ENCODE measurements around the gene FRMD7.
"Not testable (repeated sequence)": the region's sequence is repeated elsewhere in the genome, so short reads cannot be mapped to it uniquely, and the experiment has no call there.

FRMD7 gene

GRCh38 chrX:132092439-132093065 is 35.3 kb downstream of the FRMD7 start:
- peak; percentile 59 for DNase-seq

- DNase-seq, result no peak
Measured at GRCh38 chrX:132090403-132091159, 37.2 kb downstream of the FRMD7 start.

GRCh38 chrX:132088864-132089263 is 39.0 kb downstream of the FRMD7 start:
- DNase-seq, result no peak

GRCh38 chrX:132086672-132087071 is 41.1 kb downstream of the FRMD7 start:
- no peak for DNase-seq

GRCh38 chrX:132085786-132086185 is 42.0 kb downstream of the FRMD7 start:
- no peak for DNase-seq

- no peak for DNase-seq
Measured at GRCh38 chrX:132077912-132078311, 49.9 kb downstream of the FRMD7 start.

GRCh38 chrX:132077414-132077813 is 50.4 kb downstream of the FRMD7 start:
- no peak for DNase-seq

GRCh38 chrX:132071254-132071653 is 56.6 kb downstream of the FRMD7 start:
- no peak for DNase-seq

- no peak for DNase-seq
Measured at GRCh38 chrX:132068405-132068804, 59.4 kb downstream of the FRMD7 start.

- DNase-seq, result no peak
Measured at GRCh38 chrX:132063862-132064261, 64.0 kb downstream of the FRMD7 start.

- DNase-seq, result no peak
Measured at GRCh38 chrX:132063334-132063733, 64.5 kb downstream of the FRMD7 start.

GRCh38 chrX:132059973-132060540 is 67.8 kb downstream of the FRMD7 start:
- no peak for DNase-seq

- no peak for DNase-seq
Measured at GRCh38 chrX:132058975-132059374, 68.8 kb downstream of the FRMD7 start.

GRCh38 chrX:132058050-132058449 is 69.8 kb downstream of the FRMD7 start:
- no peak for DNase-seq

GRCh38 chrX:132051778-132052177 is 76.0 kb downstream of the FRMD7 start:
- not testable (repeated sequence) for DNase-seq

GRCh38 chrX:132046533-132046932 is 81.3 kb downstream of the FRMD7 start:
- no peak for DNase-seq

- no peak for DNase-seq
Measured at GRCh38 chrX:132045456-132045855, 82.4 kb downstream of the FRMD7 start.

GRCh38 chrX:132044953-132045352 is 82.9 kb downstream of the FRMD7 start:
- DNase-seq, result no peak

- DNase-seq, result no peak
Measured at GRCh38 chrX:132043977-132044376, 83.8 kb downstream of the FRMD7 start.

GRCh38 chrX:132041015-132041414 is 86.8 kb downstream of the FRMD7 start:
- no peak for DNase-seq

- no peak for DNase-seq
Measured at GRCh38 chrX:132040066-132040465, 87.8 kb downstream of the FRMD7 start.

GRCh38 chrX:132037479-132037993 is 90.3 kb downstream of the FRMD7 start:
- DNase-seq, result no peak

GRCh38 chrX:132034648-132035047 is 93.2 kb downstream of the FRMD7 start:
- no peak for DNase-seq

GRCh38 chrX:132033166-132033565 is 94.7 kb downstream of the FRMD7 start:
- DNase-seq, result no peak
